Endothelial cell of umbilical vein (primary cell): ENCODE data around the gene GFRA3.
"Not testable (repeated sequence)": the region's sequence is repeated elsewhere in the genome, so short reads cannot be mapped to it uniquely, and the experiment has no call there.

ENCODE experiments used
- EZH2 ChIP-seq: IDR thresholded peaks from 2 replicates; pipeline ENCODE4 v1.6.1; 2012; ENCODE audit warnings: borderline replicate concordance, low read depth, mild to moderate bottlenecking, moderate library complexity, low read length, inconsistent platforms; ENCODE audit not compliant: severe bottlenecking
- GATA2 ChIP-seq: IDR thresholded peaks from 2 replicates; pipeline ENCODE4 v1.7.0; 2011; ENCODE audit warnings: low read depth, mild to moderate bottlenecking, moderate library complexity, mixed read lengths, low read length; ENCODE audit not compliant: insufficient read length, insufficient read depth
- POLR2A ChIP-seq: IDR thresholded peaks from 2 replicates; pipeline ENCODE4 v1.6.1; 2012; ENCODE audit warnings: low read depth, mild to moderate bottlenecking, control low read depth, low read length
- POLR2AphosphoS5 ChIP-seq: IDR thresholded peaks from 2 replicates; pipeline ENCODE4 v1.6.1; 2012; ENCODE audit warnings: low read depth, mild to moderate bottlenecking, control low read depth, low read length, moderate library complexity; ENCODE audit not compliant: insufficient read depth
- TF ChIP-seq, protein P1 (sequence below), 2 donors: IDR thresholded peaks; 1 replicate in 1 of 2; 2 replicates in 1 of 2; pipeline ENCODE4 v1.5.1; 2011; ENCODE audit warnings: low read length in 2 of 2, mild to moderate bottlenecking in 2 of 2, moderate library complexity in 2 of 2, control low read depth in 1 of 2, inconsistent platforms in 1 of 2, low read depth in 1 of 2; ENCODE audit not compliant: insufficient read depth in 1 of 2; ENCODE audit errors: extremely low read depth in 1 of 2

DNA sequence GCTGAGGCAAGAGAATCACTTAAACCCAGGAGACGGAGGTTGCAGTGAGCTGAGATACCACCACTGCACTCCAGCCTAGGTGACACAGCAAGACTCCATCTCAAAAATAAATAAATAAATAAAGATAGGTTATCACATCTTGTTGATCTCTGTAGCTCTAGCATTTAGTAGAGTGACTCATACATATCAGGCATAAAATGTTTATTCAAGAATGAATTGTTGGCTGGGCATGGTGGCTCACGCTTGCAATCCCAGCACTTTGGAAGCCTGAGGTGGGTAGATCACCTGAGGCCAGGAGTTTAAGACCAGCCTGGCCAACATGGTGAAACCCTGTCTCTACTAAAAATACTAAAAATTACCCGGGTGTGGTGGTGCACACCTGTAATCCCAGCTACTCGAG, 43.8 kb upstream of the GFRA3 start:
- TF ChIP-seq, protein P1, sequence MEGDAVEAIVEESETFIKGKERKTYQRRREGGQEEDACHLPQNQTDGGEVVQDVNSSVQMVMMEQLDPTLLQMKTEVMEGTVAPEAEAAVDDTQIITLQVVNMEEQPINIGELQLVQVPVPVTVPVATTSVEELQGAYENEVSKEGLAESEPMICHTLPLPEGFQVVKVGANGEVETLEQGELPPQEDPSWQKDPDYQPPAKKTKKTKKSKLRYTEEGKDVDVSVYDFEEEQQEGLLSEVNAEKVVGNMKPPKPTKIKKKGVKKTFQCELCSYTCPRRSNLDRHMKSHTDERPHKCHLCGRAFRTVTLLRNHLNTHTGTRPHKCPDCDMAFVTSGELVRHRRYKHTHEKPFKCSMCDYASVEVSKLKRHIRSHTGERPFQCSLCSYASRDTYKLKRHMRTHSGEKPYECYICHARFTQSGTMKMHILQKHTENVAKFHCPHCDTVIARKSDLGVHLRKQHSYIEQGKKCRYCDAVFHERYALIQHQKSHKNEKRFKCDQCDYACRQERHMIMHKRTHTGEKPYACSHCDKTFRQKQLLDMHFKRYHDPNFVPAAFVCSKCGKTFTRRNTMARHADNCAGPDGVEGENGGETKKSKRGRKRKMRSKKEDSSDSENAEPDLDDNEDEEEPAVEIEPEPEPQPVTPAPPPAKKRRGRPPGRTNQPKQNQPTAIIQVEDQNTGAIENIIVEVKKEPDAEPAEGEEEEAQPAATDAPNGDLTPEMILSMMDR (IDR thresholded peaks at IDR 0.05; ENCODE audit: extremely low read depth in 1 of 2, insufficient read depth in 1 of 2, low read depth in 1 of 2, low read length in 2 of 2): not testable (repeated sequence)
- not testable (repeated sequence) for TF ChIP-seq POLR2AphosphoS5, POLR2A, EZH2, GATA2
